HG03025 (cell line): ENCODE measurements around the gene TESK2.
"Not testable (repeated sequence)": the region's sequence is repeated elsewhere in the genome, so short reads cannot be mapped to it uniquely, and the experiment has no call there.

Source experiments
- ATAC-seq: cut with Tn5 transposase; IDR thresholded peaks from one replicate; pipeline ENCODE4 v1.9.1; 2021; ENCODE audit warnings: mild to moderate bottlenecking, moderate library complexity; ENCODE audit not compliant: unreplicated experiment, low FRiP score

The TESK2 gene

DNA sequence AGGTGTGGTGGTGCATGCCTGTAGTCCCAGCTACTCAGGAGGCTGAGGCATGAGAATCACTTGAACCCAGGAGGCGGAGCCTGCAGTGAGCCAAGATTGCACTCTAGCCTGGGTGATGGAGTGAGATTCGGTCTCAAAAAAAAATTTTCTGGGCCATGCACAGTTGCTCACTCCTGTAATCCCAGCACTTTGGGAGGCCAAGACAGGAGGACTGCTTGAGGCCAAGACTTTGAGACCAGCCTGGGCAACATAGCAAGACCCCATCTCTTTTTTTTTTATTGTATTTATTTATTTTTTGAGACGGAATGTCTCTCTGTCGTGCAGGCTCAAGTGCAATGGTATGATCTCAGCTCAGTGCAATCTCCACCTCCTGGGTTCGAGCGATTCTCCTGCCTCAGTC lies 16.8 kb downstream of the TESK2 start:
- ATAC-seq, result not testable (repeated sequence)

DNA sequence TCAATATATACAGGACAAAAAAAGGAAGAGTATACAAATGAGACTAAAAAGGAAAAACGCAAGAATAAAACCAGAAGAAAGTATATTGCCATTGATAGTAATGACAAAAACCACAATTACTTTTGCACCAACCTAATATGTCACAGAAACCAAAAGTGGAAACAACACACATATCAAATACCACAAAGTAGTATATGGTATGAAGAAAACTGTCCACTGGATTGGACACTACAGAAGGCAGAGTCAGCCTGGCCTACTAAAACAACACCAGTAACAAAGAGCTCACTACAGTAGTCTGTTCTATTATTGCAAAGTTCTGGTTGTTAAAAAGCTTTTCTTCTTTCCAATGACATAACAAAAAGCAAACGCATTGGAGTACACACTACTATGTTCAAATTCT lies 17.7 kb downstream of the TESK2 start:
- ATAC-seq, result no peak

DNA sequence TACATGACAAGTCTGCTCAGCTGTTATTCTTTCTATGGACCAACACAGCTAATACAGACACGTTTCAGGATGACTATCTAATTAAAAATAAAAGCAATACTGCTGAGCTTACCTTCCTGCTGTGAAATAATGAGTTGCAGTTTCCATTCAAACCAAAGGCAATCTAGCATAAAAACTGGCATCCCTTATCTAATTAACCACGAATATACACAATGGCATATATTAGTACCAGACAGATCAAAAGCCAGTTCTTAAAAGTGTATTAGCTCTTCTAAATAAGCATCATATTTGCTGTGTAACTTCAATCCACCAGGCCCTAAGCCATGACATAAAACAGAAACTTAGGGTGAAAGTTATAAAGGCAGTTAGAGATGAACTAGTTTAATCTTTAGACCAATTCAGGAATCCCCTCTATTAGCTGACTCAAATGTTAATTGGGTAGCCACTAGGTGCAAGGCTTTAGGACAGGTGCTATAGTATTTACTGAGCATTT lies 20.6 kb downstream of the TESK2 start:
- no peak for ATAC-seq

DNA sequence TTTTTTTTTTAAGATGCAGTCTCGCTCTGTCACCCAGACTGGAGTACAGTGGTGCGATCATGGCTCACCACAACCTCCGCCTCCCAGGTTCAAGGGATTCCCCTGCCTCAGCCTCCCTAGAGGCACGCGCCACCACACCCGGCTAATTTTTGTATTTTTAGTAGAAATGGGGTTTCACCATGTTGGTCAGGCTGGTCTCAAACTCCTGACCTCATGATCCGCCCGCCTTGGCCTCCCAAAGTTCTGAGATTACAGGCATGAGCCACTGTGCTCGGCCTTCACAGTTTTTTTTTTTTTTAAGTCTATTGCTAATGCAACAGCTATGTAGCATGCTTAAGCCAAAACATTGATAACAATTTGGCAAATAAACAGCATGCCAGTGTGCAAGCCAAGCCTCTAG lies 23.6 kb downstream of the TESK2 start:
- not testable (repeated sequence) for ATAC-seq

DNA sequence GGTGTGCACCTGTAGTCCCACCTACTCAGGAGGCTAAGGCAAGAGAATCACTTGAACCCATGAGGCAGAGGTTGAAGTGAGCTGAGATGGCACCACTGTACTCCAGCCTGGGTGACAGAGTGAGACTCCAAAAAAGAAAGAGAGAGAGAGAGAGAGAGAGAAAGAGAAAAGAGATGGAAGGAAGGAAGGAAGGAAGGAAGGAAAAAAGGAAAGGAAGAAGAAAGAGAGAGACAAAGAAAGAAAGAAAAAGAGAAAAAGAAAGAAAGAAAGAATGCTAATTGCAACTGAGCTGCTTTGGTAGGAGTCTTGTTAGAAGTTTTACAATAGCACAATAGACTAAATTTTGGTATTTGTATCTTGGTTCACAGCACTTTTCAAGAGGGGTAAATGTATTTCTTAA lies 25.7 kb downstream of the TESK2 start:
- ATAC-seq, result no peak

DNA sequence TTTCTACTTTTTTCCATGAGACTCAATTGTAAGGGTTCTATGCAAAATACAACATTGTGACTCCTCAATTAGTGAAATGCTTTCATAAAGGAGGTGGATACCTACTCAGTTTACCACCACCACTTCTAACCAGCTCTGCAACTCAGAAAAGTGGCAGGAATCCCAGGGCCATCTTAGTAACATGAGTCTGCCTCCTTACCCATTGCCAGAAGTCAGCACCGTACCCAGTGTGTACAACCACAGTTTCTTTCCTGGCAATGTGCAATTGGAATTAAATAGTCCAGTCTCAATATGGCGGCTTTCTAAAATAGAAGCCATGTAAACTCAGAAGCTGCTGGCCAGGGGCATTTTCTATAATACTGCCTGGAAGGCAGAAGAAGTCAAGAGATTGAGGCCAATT lies 32.1 kb downstream of the TESK2 start:
- ATAC-seq, result no peak

DNA sequence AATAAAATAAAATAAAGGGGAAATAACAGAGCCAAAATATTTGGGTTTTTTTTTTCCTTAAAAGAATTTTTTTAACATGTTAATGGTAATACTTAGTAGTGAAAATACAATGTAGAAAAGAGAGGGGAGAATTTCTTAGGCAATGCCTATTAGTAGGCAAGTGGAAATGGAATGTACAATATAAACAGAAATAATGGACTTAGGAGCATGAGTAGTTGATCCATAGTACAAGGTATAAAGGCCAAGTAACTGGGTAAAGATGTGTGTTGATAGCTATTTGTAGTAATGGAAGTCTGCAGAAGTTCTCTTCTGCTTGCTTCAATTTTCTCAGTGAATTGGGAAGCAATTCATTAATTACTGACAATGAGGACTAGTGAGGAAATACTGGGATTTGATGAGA lies 34.4 kb downstream of the TESK2 start:
- no peak for ATAC-seq

DNA sequence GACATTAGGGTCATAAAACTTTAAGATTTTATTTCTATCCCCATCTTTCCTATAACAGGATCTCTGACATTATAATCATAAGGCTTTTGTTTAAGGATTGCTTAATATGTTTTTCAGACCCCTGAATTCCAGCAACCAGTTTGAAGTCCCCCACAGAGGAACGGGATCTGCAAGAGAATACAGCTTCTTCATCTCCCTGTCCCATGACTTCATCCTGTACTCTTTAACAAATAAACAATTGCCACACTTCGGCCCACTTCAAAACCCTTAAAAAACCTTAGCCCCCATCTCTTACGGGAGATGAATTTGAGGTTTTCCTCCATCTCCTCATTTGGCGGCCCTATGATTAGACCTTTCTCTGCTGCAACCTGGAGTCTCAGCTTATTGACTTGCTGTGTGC lies 35.8 kb downstream of the TESK2 start:
- ATAC-seq, result no peak

DNA sequence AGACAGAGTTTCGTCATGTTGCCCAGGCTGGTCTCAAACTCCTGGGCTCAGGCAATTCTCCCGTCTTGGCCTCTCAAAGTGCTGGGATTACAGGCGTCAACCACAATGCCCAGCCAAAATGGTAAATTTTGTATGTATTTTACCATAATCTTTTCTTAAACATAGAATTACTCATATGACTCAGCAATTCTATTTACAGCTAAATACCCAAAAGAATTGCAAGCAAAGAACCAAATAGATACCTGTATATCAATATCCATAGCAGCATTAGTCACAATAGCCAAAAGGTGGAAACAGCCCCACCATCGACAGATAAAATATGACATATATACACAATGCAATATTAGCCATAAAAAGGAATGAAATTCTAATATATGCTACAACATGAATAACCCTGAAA lies 36.5 kb downstream of the TESK2 start:
- ATAC-seq, result no peak

DNA sequence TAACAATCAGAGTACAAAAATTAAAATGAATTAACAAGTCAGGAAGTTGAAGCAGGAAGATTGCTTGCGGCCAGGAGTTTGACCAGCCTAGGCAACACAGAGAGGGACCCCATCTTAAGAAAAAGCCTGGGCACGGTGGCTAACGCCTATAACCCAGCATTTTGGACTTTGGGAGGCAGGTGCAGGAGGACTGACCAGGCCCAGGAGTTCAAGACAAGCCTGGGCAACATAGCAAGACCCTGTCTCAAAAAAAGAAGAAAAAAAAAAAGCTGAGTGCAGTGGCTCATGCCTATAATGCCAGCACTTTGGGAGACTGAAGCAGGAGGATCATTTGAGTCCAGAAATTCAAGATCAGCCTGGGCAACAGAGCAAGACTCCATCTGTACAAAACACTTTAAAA lies 38.5 kb downstream of the TESK2 start:
- ATAC-seq, result no peak

DNA sequence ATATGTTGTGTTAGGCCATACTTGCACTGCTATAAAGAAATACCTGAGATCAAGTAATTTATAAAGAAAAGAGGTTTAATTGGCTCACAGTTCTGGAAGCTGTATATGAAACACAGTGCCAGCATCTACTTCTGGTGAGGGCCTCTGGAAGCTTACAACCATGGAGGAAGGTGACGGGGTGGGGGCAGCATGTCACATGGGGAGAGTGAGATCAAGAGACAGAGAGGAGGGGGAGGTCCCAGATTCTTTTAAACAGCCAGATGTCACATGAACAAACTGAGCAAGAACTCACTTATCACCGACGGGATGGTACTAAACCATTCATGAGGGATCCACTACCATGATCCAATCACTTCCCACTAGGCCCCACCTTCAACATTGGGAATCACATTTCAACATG lies 42.6 kb downstream of the TESK2 start:
- ATAC-seq, result no peak

DNA sequence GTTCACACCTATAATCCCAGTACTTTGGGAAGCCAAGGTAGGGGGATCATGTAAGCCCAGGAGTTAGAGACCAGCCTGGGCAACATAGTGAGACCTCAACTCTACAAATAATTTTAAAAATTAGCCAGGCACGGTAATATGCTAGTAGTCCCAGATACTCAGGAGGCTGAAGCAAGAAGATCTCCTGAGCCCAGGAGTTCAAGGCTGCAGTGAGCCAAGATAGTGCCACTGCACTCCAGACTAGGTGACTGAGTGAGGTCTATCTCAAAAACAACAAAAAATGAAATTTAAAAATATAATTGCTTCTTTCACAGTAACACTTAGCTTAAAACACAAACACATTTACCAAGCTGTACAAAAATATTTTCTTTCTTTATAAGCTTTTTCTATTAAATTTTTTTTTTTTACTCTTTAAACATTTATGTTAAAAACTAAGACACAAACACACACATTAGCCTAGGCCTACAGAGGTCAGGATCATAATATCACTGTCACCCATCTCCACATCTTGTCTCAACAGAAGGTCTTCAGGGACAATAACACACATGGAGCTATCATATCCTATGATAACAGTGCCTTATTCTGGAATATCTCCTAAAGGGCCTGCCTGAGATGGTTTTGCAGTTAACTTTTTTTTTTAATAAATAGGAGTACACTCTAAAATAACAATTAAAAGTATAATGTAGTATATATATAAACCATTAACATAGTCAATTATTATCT lies 43.9 kb downstream of the TESK2 start:
- no peak for ATAC-seq

DNA sequence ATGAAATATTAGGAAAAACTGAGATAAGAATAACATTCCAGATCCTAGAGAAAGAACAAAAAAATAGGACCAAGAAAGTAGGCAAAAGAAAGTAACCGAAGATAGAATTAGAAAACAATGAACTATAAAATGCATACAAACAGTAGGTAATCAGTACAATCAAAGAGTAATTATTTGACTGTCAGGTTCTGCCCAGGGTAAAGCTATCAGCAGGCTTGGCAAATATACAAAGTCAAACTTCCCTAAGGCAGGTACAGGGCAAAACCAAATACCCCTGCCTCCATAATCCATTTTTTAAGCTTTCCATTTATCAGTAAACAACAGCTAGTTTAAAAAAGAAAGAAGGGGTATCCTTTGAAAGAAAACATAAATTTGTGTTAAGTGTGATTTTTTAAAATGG lies 44.4 kb downstream of the TESK2 start:
- no peak for ATAC-seq

DNA sequence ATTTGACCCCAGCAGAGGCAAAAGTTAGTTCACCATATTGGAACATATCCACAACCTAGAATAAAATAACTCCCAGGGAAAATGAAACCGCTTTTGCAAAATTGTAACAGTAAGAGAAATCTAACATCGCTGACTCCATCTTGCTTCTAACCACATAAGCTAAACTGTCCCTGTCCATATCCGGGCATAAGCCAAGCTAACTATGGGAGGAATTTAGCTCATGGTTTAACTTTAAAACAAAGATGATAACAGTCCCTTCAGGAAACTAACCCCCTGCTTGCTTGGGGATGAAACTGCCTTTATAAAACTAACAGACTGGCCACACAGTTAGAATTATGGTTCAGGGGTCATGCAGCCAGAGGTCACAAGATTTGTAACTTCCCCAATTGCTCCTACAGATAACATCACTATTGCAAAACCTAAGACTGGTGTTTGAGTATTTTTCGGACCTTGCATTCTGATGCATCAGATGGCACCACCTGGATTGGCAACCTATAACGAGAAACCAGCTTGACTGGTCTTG lies 46.3 kb downstream of the TESK2 start:
- no peak for ATAC-seq

DNA sequence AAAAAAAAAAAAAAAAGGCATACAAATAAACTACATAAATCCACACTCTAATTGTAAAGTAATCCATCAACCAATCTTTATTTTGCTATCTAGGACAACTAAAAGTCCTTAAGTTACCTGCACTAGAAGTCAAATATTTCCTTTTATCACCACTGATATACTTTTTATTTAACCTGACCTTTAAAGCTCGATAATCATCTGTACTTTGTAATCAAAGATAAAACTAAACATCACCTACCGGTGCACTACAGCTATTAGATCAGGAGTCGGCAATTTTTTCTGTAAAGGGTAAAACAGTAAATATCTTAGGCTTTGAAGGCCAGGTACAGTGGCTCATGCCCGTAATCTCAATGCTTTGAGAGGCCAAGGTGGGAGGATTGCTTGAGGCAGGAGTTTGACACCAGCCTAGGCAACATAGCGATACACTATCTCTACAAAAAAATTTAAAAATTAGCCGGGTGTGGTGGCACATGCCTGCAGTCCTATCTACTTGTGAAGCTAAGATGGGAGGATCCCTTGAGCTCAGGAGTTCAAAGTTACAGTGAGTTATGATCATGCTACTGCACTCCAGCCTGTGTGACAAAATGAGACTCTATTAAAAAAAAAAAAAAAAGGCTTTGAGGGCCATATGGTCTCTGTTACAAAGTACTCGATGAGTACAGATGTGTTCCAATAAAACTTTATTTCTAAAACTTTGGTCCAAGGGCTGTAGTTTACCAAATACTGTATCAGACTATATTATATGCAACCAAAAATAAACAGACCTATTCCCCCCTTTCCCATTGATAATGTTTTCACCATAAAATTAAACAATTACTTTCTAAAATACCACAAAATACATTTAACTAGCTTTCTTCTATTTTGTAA lies 47.1 kb downstream of the TESK2 start:
- ATAC-seq, result no peak

DNA sequence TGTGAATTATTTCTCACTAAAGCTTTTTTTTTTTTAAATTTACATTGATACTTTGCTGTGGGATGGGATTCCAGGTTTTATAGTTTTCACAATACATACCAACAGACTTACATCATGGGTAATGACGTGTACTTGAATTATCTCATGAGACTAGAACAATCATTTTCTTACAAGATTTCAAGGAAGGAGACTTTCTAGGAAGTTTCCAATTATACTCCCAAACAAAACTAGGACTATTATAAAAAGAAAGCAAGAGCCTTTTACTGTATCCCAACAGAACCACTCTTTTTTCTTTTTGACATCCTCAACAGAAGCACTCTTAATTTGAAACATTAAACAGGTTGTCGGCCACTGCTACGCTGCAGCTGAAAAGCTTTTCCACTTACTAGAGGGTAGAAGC lies 48.7 kb downstream of the TESK2 start:
- no peak for ATAC-seq

DNA sequence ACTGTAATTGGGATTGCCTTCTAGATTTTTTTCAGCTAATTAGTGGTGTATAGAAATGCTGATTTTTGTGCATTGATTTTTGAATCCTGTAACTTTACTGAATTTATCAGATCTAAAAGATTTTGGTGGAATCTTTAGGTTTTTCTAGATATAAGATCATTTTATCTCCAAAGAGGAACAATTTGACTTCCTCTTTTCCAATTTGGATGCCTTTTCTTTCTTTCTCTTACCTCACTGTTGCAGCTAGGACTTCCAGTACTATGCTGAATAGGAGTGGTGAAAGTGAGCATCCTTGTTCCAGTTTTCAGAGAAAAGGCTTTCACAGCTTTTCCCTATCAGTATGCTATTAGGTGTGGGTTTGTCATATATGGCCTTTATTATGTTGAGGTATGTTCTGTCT lies 53.6 kb downstream of the TESK2 start:
- ATAC-seq, result no peak

DNA sequence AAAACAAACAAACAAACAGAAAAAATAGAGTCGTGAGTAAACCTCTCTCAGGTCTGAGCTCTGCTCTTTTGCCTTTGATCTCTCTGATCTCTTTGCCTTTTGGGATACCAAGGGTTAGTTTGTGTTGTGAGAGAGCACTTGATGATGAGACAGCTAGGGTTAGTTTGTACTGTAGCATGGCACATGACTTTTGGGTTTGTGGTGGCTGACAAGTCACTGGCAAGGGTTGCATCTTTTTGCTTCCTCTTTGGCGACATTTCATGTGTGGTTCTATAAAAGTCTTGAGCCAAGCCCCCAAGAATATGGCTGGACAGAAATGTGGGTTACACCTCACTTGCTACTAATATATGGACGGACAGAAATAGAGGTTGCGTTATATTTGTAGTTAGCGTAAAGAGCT lies 60.5 kb downstream of the TESK2 start:
- ATAC-seq, result no peak

DNA sequence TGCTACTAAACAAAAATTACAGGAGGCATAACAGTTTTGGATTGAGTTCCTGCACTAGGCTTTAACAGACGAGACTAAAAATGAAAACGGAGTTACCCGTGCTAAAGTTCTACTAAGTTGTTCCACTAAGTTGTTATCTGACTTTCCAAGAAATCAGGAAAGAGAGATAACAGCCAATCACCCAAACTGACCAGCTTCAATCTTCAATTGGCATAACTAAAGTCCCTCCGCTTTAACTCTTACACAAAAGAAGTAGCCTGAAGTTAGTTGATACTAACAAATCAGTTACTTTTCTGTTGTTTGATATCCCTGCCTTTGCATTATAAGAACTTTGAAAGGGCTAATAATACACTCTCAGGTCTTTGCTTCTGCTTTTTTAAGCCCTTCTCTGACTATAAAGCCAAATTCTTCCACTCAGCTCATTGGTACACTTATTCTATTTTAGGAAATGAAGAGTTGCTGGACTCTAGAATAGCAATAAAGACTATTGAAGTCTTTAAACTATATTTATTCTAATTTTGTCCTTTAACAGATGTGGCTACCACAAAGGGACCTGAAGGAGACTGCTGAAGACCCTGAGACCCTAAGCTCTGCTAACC lies 61.3 kb downstream of the TESK2 start:
- ATAC-seq, result no peak

DNA sequence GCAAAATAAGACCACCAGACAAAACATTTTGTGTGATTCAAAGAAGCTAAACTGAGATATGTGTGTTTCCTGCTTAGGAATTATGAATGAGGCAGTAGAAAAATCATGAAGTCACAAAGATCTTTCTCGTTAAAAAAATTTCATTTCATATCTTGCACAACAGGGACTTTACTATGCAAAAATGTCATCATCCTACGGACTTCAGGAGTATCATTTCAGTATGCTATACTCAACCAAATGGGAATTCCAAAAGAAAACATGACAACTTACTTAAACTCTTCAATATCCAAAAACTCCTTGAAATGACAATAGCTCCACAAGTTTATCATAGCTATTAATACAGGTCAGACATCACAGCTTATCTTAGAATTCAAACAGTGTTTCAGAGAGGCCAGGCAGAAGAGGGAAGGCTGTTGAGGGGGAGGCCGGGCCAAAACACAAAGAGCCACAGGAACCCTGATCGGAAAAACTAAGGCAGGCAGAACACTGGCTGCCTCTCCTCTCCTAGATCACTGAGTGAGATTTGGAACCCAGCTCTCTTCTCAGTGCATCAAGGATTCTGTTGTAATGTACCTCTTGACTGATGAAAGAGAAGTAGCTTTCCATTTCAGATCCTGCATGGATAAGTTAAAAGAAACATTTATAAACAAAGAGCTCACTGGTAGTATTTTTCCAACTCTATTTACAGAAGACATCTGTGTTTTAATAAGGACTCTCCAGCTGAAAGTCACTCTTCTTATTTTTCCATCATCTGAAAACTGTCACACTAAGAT lies 66.9 kb downstream of the TESK2 start:
- ATAC-seq, result no peak

DNA sequence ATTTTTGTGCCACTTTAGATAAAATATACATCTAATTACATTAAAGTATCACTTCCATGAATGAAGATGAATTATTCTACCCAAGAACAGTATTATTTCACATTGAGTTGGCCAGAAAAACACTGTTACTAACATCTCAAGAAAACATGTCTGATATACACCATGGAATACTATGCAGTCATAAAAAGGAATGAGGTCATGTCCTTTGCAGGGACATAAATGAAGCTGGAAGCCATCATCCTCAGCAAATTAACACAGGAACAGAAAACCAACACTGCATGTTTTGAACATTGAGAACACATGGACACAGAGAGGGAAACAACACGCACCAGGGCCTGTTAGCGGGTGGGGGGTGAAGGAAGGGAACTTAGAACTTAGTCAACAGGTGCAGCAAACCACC lies 69.0 kb downstream of the TESK2 start:
- no peak for ATAC-seq
